Colonic mucosa (tissue), 4 donors: Measurements from ENCODE around the gene RNF4. TPM values are rescaled to one million over a fixed set of nuclear protein-coding genes. Genes with fewer than 3 reads are reported as not detected.

ENCODE experiments used
- DNase-seq: peaks from one replicate; pipeline ENCODE4 v3.0.0-alpha.2; 2020
- H3K27ac ChIP-seq: fragments of 200-600 bp; one replicate; pipeline ENCODE4 v1.8.0; 2021
- H3K27me3 ChIP-seq: fragments of 200-600 bp; one replicate; pipeline ENCODE4 v1.8.0; 2021
- H3K36me3 ChIP-seq: fragments of 200-600 bp; one replicate; pipeline ENCODE4 v1.8.0; 2021
- H3K4me1 ChIP-seq: fragments of 200-600 bp; one replicate; pipeline ENCODE4 v1.8.0; 2021; ENCODE audit warnings: mild to moderate bottlenecking
- H3K4me3 ChIP-seq: fragments of 200-600 bp; one replicate; pipeline ENCODE4 v1.8.0; 2021
- H3K9ac ChIP-seq, 2 donors: one replicate each; pipeline ENCODE4 v1.7.0; 2013; ENCODE audit warnings: control low read depth in 2 of 2, low read depth in 2 of 2, low read length in 2 of 2
- H3K9me3 ChIP-seq: fragments of 200-600 bp; one replicate; pipeline ENCODE4 v1.8.0; 2021
- CTCF ChIP-seq: fragments of 200-600 bp; IDR thresholded peaks from one replicate; pipeline ENCODE4 v1.8.0; 2022; ENCODE audit warnings: antibody characterized with exemption, mild to moderate bottlenecking
- intact Hi-C: fragments of 100-400 bp; cut with DNase I; formaldehyde crosslinking; loops from one replicate; pipeline ENCODE4 v1.14.1; 2022
- total RNA-seq, 2 donors: library from RNA; stranded (reverse); fragmentation: NEBNext Ultra II Directional in 1 of 2; extraction: Animal tissue kit (Norgen Biotek cat#: 25700) in 1 of 2; gene quantifications; one replicate each; pipeline ENCODE4 v1.2.1, GENCODE V29; 2021
- donor health status: healthy.
- donor health status: DM: no; HTN: no; CAD: no.
- donor health status: DM: no; HTN: no; CAD: no.

RNF4 gene
- total RNA-seq, 2 donors from 2014 or later: 50.1 to 51.1 TPM

- peak overlapping the region in 1 of 2 donors; percentile 26 for H3K9ac ChIP-seq
- no peaks in the 10 kb centered on the region for H3K27me3 ChIP-seq
- TF ChIP-seq CTCF: no peak
- no peaks in the 10 kb centered on the region for H3K4me1 ChIP-seq
- no peak for DNase-seq
- intact Hi-C loops: no loop called here
- H3K9me3 ChIP-seq: no peaks in the 10 kb centered on the region
- no peak overlapping the region for H3K4me3 ChIP-seq
- H3K27ac ChIP-seq: no peak overlapping the region
- peaks cover 30% of the 10 kb centered on the region for H3K36me3 ChIP-seq
These were observed 26.1 kb downstream of the RNF4 start for GRCh38 chr4:2494992-2495391.

GRCh38 chr4:2497324-2497723, 28.4 kb downstream of the RNF4 start:
- Histone ChIP-seq H3K27ac (no peak overlapping the region), H3K36me3 (peaks cover 33% of the 10 kb centered on the region), H3K4me1 (no peaks in the 10 kb centered on the region), H3K9me3 (no peaks in the 10 kb centered on the region), H3K27me3 (no peaks in the 10 kb centered on the region), H3K9ac (no peak overlapping the region), H3K4me3 (no peak overlapping the region)
- DNase-seq: no peak
- TF ChIP-seq CTCF: no peak
- intact Hi-C loops: no loop called here

- no peaks in the 10 kb centered on the region for H3K27me3 ChIP-seq
- H3K27ac ChIP-seq: no peak overlapping the region
- H3K36me3 ChIP-seq: peaks cover 31% of the 10 kb centered on the region
- intact Hi-C loops: no loop called here
- H3K4me1 ChIP-seq: no peaks in the 10 kb centered on the region
- no peak for TF ChIP-seq CTCF
- H3K4me3 ChIP-seq: no peak overlapping the region
- peak overlapping the region in 1 of 2 donors; percentile 3 for H3K9ac ChIP-seq
- no peaks in the 10 kb centered on the region for H3K9me3 ChIP-seq
- DNase-seq: no peak
These were observed 29.0 kb downstream of the RNF4 start for GRCh38 chr4:2497931-2498330.

GRCh38 chr4:2500547-2500946, 31.6 kb downstream of the RNF4 start:
- Histone ChIP-seq H3K4me1 (no peaks in the 10 kb centered on the region), H3K27ac (no peak overlapping the region), H3K27me3 (no peaks in the 10 kb centered on the region), H3K4me3 (no peak overlapping the region), H3K9ac (no peak overlapping the region), H3K36me3 (peaks cover 31% of the 10 kb centered on the region), H3K9me3 (no peaks in the 10 kb centered on the region)
- intact Hi-C loops: no loop called here
- TF ChIP-seq CTCF: no peak
- DNase-seq: no peak

GRCh38 chr4:2501034-2501594, 32.2 kb downstream of the RNF4 start:
- no peak for TF ChIP-seq CTCF
- Histone ChIP-seq H3K9me3 (no peaks in the 10 kb centered on the region), H3K4me3 (no peak overlapping the region), H3K36me3 (peaks cover 31% of the 10 kb centered on the region), H3K9ac (no peak overlapping the region), H3K27me3 (no peaks in the 10 kb centered on the region), H3K27ac (no peak overlapping the region), H3K4me1 (no peaks in the 10 kb centered on the region)
- no peak for DNase-seq
- intact Hi-C loops: no loop called here
